GM19452 (cell line): Measurements from ENCODE around the gene GFOD1.
"Not testable (repeated sequence)": the region's sequence is repeated elsewhere in the genome, so short reads cannot be mapped to it uniquely, and the experiment has no call there.

Experiments
- ATAC-seq: cut with Tn5 transposase; IDR thresholded peaks from one replicate; pipeline ENCODE4 v1.9.1; 2021; ENCODE audit not compliant: unreplicated experiment

Gene GFOD1

GRCh38 chr6:13331516-13332348 lies 155.7 kb downstream of the GFOD1 start:
- ATAC-seq, result no peak

GRCh38 chr6:13328875-13329183 lies 158.6 kb downstream of the GFOD1 start:
- no peak for ATAC-seq

DNA sequence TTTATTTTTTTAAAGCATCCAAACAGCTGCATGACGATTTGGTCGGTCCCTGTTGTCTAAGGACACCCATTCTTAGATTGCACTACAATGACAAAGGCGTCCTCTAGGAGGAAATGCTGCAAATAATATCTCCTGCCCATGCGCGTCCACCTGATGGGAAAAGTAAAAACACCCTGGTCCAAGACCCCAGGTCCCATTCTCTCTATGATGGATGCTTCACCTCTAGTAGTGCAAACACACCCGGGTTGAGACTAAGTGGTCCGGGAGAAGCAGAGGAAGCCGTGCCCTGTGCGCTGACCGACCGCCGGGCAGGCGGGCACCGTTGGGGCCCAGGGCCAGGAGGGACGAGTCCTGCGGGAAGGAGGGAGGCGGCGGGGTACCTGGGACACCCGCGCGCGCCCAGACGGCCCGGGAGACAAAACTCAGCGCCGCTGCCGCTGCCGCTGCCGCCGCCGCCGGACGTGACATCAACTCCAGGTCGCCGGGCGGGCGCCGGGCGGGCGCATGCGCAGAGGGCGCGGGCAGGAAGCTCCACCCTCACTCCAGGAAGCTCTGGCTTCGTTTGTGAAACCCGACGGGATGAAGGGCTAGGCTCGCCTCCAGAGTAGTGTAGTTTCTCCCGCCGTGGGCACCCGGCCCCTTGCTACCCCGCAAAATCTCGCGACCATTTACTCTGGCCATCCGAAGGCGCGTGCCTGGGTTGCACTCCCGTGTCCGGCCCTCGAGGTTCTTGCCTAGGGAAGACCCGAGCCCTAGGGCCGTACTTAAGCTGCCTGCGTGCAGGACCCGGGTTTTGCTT lies 159.1 kb downstream of the GFOD1 start, which contains the start of gene TBC1D7:
TBC1D7 (minus strand) TSS at position 462 of the 799 bp plus-strand sequence. CDS start 1,639 bp downstream, outside the sequence.
- peak; percentile 91 for ATAC-seq

DNA sequence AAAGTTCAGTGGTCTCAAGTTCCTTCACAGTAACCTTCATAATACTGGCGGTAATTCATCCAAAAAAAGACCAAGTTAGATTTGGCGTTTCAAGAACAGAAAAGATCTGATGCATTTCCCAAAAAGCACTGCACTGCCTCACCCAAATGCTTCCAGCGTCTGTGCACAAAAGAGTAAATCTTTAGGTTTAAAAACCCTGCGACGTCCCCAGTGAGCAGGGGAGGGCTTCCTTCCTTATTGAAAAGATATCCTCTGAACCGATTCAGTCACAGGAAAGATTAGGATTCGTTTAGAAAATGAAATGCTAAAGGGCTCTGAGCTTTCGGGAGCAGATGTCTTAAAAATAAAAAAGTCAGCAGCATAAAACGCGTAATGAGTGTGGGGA lies 159.7 kb downstream of the GFOD1 start:
- no peak for ATAC-seq

- not testable (repeated sequence) for ATAC-seq
These were observed 161.3 kb downstream of the GFOD1 start for GRCh38 chr6:13326031-13326586.

GRCh38 chr6:13319891-13320564 lies 167.4 kb downstream of the GFOD1 start:
- no peak for ATAC-seq

- ATAC-seq, result no peak
These were observed 168.6 kb downstream of the GFOD1 start for GRCh38 chr6:13318821-13319220.

DNA sequence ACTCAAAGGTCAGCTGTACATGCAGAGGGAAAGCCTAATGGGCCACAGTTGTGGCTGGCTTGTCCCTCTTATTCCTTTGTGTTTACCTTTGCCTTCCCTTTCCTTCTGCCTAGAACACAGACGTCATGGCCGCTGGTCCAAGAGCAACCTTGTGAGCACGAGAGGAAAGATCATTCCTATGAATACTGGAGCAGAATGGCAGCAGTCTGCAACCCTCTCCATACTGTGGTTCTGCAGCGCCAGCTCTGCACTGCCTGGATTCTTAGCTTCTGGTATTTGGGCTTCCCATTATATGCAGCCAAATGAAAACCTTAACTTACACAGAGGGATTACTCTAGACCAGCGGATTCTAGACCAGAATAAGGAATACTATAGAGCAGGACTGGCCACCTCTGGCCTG lies 171.5 kb downstream of the GFOD1 start:
- ATAC-seq, result no peak

DNA sequence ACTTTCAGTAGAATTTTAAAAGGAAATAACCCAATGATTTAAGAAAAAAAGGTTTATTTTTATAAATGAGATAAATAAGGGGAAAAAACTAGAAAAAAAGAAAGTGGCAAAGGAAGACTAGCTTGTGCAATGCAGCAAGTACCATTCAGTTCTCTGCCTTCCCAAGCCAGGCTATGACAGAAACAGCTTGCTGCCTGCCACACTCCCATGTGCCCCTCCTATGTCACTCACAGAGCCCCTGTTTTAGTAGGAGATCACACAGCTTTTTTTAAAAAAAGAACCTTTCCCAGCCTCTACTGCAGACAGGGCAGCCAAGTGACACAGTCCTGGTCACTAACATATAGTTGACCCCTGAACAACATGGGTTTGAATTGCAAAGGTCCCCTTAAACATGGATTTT lies 172.6 kb downstream of the GFOD1 start:
- no peak for ATAC-seq

- no peak for ATAC-seq
These were observed 176.2 kb downstream of the GFOD1 start for GRCh38 chr6:13311155-13311554.

- no peak for ATAC-seq
These were observed 179.1 kb downstream of the GFOD1 start for GRCh38 chr6:13308332-13308731.
